DMS153 treated with DMSO at 0.1 percent for 48 hours (cell line): Measurements from ENCODE around the gene HEMGN.
"Not testable (repeated sequence)": the region's sequence is repeated elsewhere in the genome, so short reads cannot be mapped to it uniquely, and the experiment has no call there.

Source experiments
- DNase-seq: peaks from one replicate; lab custom pipeline; 2025; ENCODE audit not compliant: unreplicated experiment; lab: John Stamatoyannopoulos, UW

The HEMGN gene

GRCh38 chr9:97966493-97966892 is 28.5 kb upstream of the HEMGN start:
- DNase-seq = no peak

GRCh38 chr9:97964901-97965300 is 26.9 kb upstream of the HEMGN start:
- no peak for DNase-seq

- DNase-seq = no peak
These were observed 25.3 kb upstream of the HEMGN start for GRCh38 chr9:97963232-97963631.

- DNase-seq = no peak
These were observed 24.6 kb upstream of the HEMGN start for GRCh38 chr9:97962575-97962974.

GRCh38 chr9:97962136-97962535 is 24.2 kb upstream of the HEMGN start:
- no peak for DNase-seq

GRCh38 chr9:97961361-97961760 is 23.4 kb upstream of the HEMGN start:
- no peak for DNase-seq

- DNase-seq = not testable (repeated sequence)
These were observed 22.8 kb upstream of the HEMGN start for GRCh38 chr9:97960678-97961328.

GRCh38 chr9:97959585-97959984 is 21.6 kb upstream of the HEMGN start:
- DNase-seq = no peak

GRCh38 chr9:97958812-97959511 is 21.0 kb upstream of the HEMGN start:
- DNase-seq = no peak

- DNase-seq = no peak
These were observed 18.4 kb upstream of the HEMGN start for GRCh38 chr9:97956331-97956730.

- DNase-seq = peak; percentile 39
These were observed 16.6 kb upstream of the HEMGN start for GRCh38 chr9:97954550-97954989.

- DNase-seq = not testable (repeated sequence)
These were observed 12.9 kb upstream of the HEMGN start for GRCh38 chr9:97950873-97951272.

GRCh38 chr9:97947094-97947493 is 9.1 kb upstream of the HEMGN start:
- DNase-seq = not testable (repeated sequence)

GRCh38 chr9:97945470-97945869 is 7.5 kb upstream of the HEMGN start:
- not testable (repeated sequence) for DNase-seq

GRCh38 chr9:97944612-97945011 is 6.6 kb upstream of the HEMGN start:
- no peak for DNase-seq

- no peak for DNase-seq
These were observed 5.4 kb upstream of the HEMGN start for GRCh38 chr9:97943308-97943855.

GRCh38 chr9:97941323-97941722 is 3.4 kb upstream of the HEMGN start:
- DNase-seq = no peak

- DNase-seq = no peak
These were observed 2.8 kb upstream of the HEMGN start for GRCh38 chr9:97940741-97941140.

GRCh38 chr9:97940233-97940632 is 2.3 kb upstream of the HEMGN start:
- no peak for DNase-seq

- DNase-seq = no peak
These were observed 974 bp downstream of the HEMGN start for GRCh38 chr9:97936998-97937397.

GRCh38 chr9:97935276-97935675 is 2.7 kb downstream of the HEMGN start:
- no peak for DNase-seq

- no peak for DNase-seq
These were observed 3.5 kb downstream of the HEMGN start for GRCh38 chr9:97934321-97935115.
